ENCODE data around the gene RPS6KA4. TPM values are rescaled to one million over a fixed set of nuclear protein-coding genes. Genes with fewer than 3 reads are reported as not detected.

The RPS6KA4 gene
- total RNA-seq: 39.3 TPM

GRCh38 chr11:64358907-64359711 is at the start of gene RPS6KA4:
TSS of gene RPS6KA4 (plus strand) at chr11:64359162. CDS start at chr11:64359236, 74 bp downstream.
- DNase-seq (ENCODE audit: extremely low spot score in 2 of 2): no peak
- peaks cover 42% of the 10 kb centered on the region for H3K4me1 ChIP-seq
- peaks cover 0 to 33% of the 10 kb centered on the region in 2 donors for H3K36me3 ChIP-seq
- H3K4me3 ChIP-seq: peak within 1 kb of the TSS; percentile 70 to 94
- H3K27me3 ChIP-seq: no peaks in the 10 kb centered on the region
- H3K27ac ChIP-seq: peak within 1 kb of the TSS; percentile 91
- TF ChIP-seq CTCF (IDR thresholded peaks at IDR 0.05) (no peak), POLR2AphosphoS5 (IDR thresholded peaks at IDR 0.05; ENCODE audit: insufficient read depth in 1 of 2, low read depth in 1 of 2) (peak in 1 of 2 donors; percentile 64), POLR2A (IDR thresholded peaks at IDR 0.05) (peak in 1 of 2 donors; percentile 12)
- H3K9me3 ChIP-seq: no peaks in the 10 kb centered on the region
- intact Hi-C loops (cut with DNase I): no loop called here

- peaks cover 31% of the 10 kb centered on the region for H3K4me1 ChIP-seq
- intact Hi-C loops (cut with DNase I): no loop called here
- peaks cover 0 to 21% of the 10 kb centered on the region in 2 donors for H3K36me3 ChIP-seq
- H3K9me3 ChIP-seq: no peaks in the 10 kb centered on the region
- no peak for DNase-seq (ENCODE audit: extremely low spot score in 2 of 2)
- H3K27ac ChIP-seq: peak overlapping the region; percentile 72
- TF ChIP-seq POLR2A (IDR thresholded peaks at IDR 0.05) (no peak), POLR2AphosphoS5 (IDR thresholded peaks at IDR 0.05; ENCODE audit: insufficient read depth in 1 of 2, low read depth in 1 of 2) (no peak), CTCF (IDR thresholded peaks at IDR 0.05) (no peak)
- H3K27me3 ChIP-seq: no peaks in the 10 kb centered on the region
- no peak overlapping the region for H3K4me3 ChIP-seq
Observed at GRCh38 chr11:64312947-64313346, 46.0 kb upstream of the RPS6KA4 start.

- intact Hi-C loops (cut with DNase I): no loop called here
- no peak for DNase-seq (ENCODE audit: extremely low spot score in 2 of 2)
- Histone ChIP-seq H3K36me3 (peaks cover 0 to 21% of the 10 kb centered on the region in 2 donors), H3K27me3 (no peaks in the 10 kb centered on the region), H3K4me3 (peak overlapping the region; percentile 22 to 29), H3K27ac (peak overlapping the region; percentile 72), H3K4me1 (peaks cover 33% of the 10 kb centered on the region), H3K9me3 (no peaks in the 10 kb centered on the region)
- no peak for TF ChIP-seq POLR2A (IDR thresholded peaks at IDR 0.05)
- peak in 1 of 2 donors; percentile 55 for TF ChIP-seq POLR2AphosphoS5 (IDR thresholded peaks at IDR 0.05; ENCODE audit: insufficient read depth in 1 of 2, low read depth in 1 of 2)
- TF ChIP-seq CTCF (IDR thresholded peaks at IDR 0.05): no peak
Observed at GRCh38 chr11:64313491-64314145, 45.3 kb upstream of the RPS6KA4 start.

GRCh38 chr11:64314146-64314804 is 44.7 kb upstream of the RPS6KA4 start:
- intact Hi-C loops (cut with DNase I): no loop called here
- DNase-seq (ENCODE audit: extremely low spot score in 2 of 2): no peak
- peaks cover 40% of the 10 kb centered on the region for H3K4me1 ChIP-seq
- no peaks in the 10 kb centered on the region for H3K27me3 ChIP-seq
- peaks cover 0 to 21% of the 10 kb centered on the region in 2 donors for H3K36me3 ChIP-seq
- H3K4me3 ChIP-seq: peak overlapping the region; percentile 22 to 29
- TF ChIP-seq CTCF (IDR thresholded peaks at IDR 0.05) (no peak), POLR2AphosphoS5 (IDR thresholded peaks at IDR 0.05; ENCODE audit: insufficient read depth in 1 of 2, low read depth in 1 of 2) (no peak), POLR2A (IDR thresholded peaks at IDR 0.05) (no peak)
- H3K27ac ChIP-seq: peak overlapping the region; percentile 72
- H3K9me3 ChIP-seq: no peaks in the 10 kb centered on the region

Data from vagina (tissue), 2 donors.